GM12864 (cell line): ENCODE results near the gene ATP1A4.

ENCODE experiments used
- DNase-seq: peaks from one replicate; pipeline ENCODE4 v3.0.0-alpha.2; 2011; ENCODE audit warnings: low read depth
- H3K4me3 ChIP-seq: 2 replicates; pipeline ENCODE4 v1.5.1; 2011; ENCODE audit warnings: mild to moderate bottlenecking, low read depth, low read length, control low read depth
- CTCF ChIP-seq: IDR thresholded peaks from 2 replicates; pipeline ENCODE4 v1.5.1; 2011; ENCODE audit warnings: low read depth, mild to moderate bottlenecking, moderate library complexity, low read length, control low read depth, inconsistent platforms; ENCODE audit errors: missing control alignments

ATP1A4 gene

DNA sequence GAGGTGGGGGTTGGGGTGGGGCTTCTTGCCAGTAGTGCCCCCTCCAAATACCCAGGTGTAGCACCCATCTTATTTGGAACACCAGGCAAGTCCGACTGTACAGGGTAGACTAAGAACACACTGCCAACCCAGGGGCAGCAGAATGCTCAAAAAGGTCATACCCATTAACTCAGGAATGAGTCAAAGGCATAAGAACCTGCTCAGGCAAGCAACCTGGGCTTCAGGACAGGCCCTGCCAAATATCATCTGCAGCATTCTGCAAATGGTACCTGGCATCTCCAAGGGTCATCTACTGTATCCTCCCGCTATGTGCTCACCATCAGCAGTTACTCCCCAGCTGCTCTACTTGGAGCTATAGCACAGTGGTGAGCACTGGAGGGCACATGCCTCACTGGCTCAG, 73.2 kb downstream of the ATP1A4 start:
- no peak overlapping the region for H3K4me3 ChIP-seq
- DNase-seq: no peak
- TF ChIP-seq CTCF: no peak

- no peak for TF ChIP-seq CTCF
- DNase-seq: no peak
- no peak overlapping the region for H3K4me3 ChIP-seq
Measured at GRCh38 chr1:160225345-160225744, 73.9 kb downstream of the ATP1A4 start.

GRCh38 chr1:160226623-160227022, 75.2 kb downstream of the ATP1A4 start:
- no peak overlapping the region for H3K4me3 ChIP-seq
- no peak for TF ChIP-seq CTCF
- DNase-seq: no peak

- no peak for DNase-seq
- TF ChIP-seq CTCF: no peak
- no peak overlapping the region for H3K4me3 ChIP-seq
Measured at GRCh38 chr1:160227034-160227433, 75.6 kb downstream of the ATP1A4 start.

DNA sequence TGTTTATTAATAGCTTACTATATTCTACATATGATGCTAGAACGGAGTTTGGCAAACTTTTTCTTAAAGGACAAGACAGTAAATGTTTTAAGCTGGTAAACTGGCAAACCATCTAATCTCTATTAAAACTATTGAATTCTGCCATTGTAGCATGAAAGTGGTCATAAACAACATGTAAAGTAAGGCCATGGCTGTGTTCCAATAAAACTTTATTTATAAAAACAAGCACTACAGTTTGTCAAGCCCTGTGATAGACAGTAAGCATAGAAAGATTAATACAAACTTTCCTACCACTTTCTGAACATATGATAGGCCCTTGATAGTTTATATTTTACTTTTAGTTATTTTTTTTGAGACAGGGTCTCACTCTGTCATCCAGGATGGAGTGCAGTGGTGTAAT, 76.2 kb downstream of the ATP1A4 start:
- H3K4me3 ChIP-seq: no peak overlapping the region
- no peak for DNase-seq
- TF ChIP-seq CTCF: no peak

GRCh38 chr1:160228431-160228830, 77.0 kb downstream of the ATP1A4 start:
- no peak for TF ChIP-seq CTCF
- no peak for DNase-seq
- no peak overlapping the region for H3K4me3 ChIP-seq

DNA sequence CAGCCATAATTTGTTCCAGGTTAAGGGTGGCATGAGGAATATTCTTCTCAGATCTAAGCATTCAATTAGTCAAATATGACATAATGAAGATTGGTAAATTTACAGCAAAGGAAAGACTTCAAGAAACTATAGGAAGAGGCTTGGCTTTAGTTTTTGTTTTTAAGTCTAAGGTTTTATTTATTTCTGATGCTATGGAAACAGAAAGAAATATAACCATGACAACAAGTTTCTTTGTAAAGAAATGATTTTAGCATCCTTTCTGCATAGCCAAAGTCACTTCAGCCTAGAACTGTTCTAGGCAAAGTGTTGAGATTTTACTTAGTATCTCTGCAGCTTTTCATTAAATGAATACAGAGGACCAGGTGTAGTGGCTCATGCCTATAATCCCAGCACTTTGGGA, 81.5 kb downstream of the ATP1A4 start:
- no peak overlapping the region for H3K4me3 ChIP-seq
- no peak for DNase-seq
- no peak for TF ChIP-seq CTCF
